Measurements from ENCODE around the gene MMS19. TPM values are rescaled to one million over a fixed set of nuclear protein-coding genes. Genes with fewer than 3 reads are reported as not detected.
"Not testable (repeated sequence)": the region's sequence is repeated elsewhere in the genome, so short reads cannot be mapped to it uniquely, and the experiment has no call there.

The MMS19 gene
- total RNA-seq, 3 donors from 2014 or later (not counting 1 experiment from before 2014, with no cell fraction given): 53.8 to 68.4 (median 61.7) TPM

DNA sequence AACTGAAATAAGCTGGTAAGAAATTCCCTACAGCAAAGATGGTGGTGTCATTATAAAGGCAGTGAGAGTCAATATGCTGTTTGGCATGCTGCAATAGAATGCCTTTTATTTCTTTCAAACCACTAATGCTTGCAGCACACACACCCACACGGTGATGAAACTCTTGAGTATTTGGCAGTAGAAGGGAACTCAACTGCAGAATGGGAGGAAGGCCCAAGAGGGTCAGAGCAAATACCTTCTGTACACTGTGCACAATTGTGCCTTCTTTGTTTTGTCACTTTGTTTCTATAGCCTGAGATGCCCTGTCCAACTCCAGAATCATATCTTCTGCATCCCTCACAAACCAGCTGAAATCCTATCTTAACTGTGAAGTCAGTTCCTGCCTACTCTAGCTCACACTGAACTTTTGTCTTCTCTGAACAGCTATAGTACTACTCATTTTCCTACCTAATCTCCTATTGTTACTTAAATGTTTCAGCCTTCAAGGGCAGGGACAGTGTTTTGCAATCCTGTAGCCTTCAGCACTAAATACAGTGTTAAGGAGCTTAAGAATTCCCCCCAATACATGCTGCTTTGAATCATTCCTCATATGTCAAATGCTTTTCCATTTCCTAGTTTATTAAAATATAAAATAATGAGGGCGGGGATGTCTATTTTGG, 22.2 kb downstream of the MMS19 start:
- Mint-ChIP-seq H3K4me3 (no peak overlapping the region), H3K4me1 (peaks cover 0 to 2% of the 10 kb centered on the region in 2 donors), H3K27ac (no peak overlapping the region), H3K27me3 (ENCODE audit: low read depth in 2 of 2) (no peaks in the 10 kb centered on the region), H3K9me3 (no peaks in the 10 kb centered on the region), H3K36me3 (peaks cover 36% of the 10 kb centered on the region)
- Histone ChIP-seq H3K27me3 (ENCODE audit: control insufficient read depth, insufficient read depth, low read length) (no peaks in the 10 kb centered on the region), H3K4me3 (ENCODE audit: low read length) (no peak overlapping the region), H3K36me3 (ENCODE audit: control insufficient read depth, insufficient read depth, low read length) (peaks cover 78% of the 10 kb centered on the region), H3K9me3 (ENCODE audit: control insufficient read depth, insufficient read depth, low read length) (no peaks in the 10 kb centered on the region), H3K4me1 (ENCODE audit: control insufficient read depth, insufficient read depth, low read length) (no peaks in the 10 kb centered on the region), H3K27ac (ENCODE audit: low read length) (no peak overlapping the region)
- DNase-seq (no peak), ATAC-seq (no peak)
- 100% methylated on average over 1 of the region's 2 CpGs for WGBS (ENCODE audit: insufficient coverage)
- intact Hi-C loops (cut with micrococcal nuclease): no loop called here
- TF ChIP-seq, protein P1, sequence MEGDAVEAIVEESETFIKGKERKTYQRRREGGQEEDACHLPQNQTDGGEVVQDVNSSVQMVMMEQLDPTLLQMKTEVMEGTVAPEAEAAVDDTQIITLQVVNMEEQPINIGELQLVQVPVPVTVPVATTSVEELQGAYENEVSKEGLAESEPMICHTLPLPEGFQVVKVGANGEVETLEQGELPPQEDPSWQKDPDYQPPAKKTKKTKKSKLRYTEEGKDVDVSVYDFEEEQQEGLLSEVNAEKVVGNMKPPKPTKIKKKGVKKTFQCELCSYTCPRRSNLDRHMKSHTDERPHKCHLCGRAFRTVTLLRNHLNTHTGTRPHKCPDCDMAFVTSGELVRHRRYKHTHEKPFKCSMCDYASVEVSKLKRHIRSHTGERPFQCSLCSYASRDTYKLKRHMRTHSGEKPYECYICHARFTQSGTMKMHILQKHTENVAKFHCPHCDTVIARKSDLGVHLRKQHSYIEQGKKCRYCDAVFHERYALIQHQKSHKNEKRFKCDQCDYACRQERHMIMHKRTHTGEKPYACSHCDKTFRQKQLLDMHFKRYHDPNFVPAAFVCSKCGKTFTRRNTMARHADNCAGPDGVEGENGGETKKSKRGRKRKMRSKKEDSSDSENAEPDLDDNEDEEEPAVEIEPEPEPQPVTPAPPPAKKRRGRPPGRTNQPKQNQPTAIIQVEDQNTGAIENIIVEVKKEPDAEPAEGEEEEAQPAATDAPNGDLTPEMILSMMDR (IDR thresholded peaks at IDR 0.05): no peak

- TF ChIP-seq, protein P1 (IDR thresholded peaks at IDR 0.05): no peak
- H3K4me3 Mint-ChIP-seq: no peak overlapping the region
- H3K4me1 Mint-ChIP-seq: no peaks in the 10 kb centered on the region
- intact Hi-C loops (cut with micrococcal nuclease): no loop called here
- no peaks in the 10 kb centered on the region for H3K27me3 Mint-ChIP-seq (ENCODE audit: low read depth in 2 of 2)
- H3K4me3 ChIP-seq (ENCODE audit: low read length): no peak overlapping the region
- H3K27ac ChIP-seq (ENCODE audit: low read length): no peak overlapping the region
- H3K27me3 ChIP-seq (ENCODE audit: control insufficient read depth, insufficient read depth, low read length): no peaks in the 10 kb centered on the region
- H3K4me1 ChIP-seq (ENCODE audit: control insufficient read depth, insufficient read depth, low read length): no peaks in the 10 kb centered on the region
- H3K9me3 ChIP-seq (ENCODE audit: control insufficient read depth, insufficient read depth, low read length): no peaks in the 10 kb centered on the region
- H3K36me3 ChIP-seq (ENCODE audit: control insufficient read depth, insufficient read depth, low read length): peaks cover 77% of the 10 kb centered on the region
- no peak overlapping the region for H3K27ac Mint-ChIP-seq
- 100% methylated on average over 3 of the region's 4 CpGs for WGBS (ENCODE audit: insufficient coverage)
- no peaks in the 10 kb centered on the region for H3K9me3 Mint-ChIP-seq
- DNase-seq (no peak), ATAC-seq (no peak)
- H3K36me3 Mint-ChIP-seq: peaks cover 36% of the 10 kb centered on the region
Observed at GRCh38 chr10:97474918-97475317, 23.3 kb downstream of the MMS19 start.

DNA sequence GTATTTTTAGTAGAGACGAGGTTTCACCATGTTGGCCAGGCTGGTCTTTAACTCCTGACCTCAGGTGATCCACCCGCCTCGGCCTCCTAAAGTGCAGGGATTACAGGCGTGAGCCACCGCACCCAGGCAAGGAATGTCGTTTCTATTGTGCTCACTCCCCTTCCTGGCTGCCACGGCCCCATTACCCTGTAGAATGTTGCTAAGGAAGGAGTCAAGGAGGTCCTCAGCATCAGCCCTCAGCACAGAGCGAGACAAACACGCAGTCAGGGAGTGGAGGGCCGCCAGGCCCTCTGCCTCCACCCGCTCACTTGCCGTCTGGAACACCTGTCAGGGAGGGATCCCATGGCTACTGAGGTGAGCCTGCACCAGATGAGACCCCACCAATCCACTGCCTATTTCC, 29.4 kb downstream of the MMS19 start:
- not testable (repeated sequence) for H3K4me1 Mint-ChIP-seq, H3K36me3 Mint-ChIP-seq

DNA sequence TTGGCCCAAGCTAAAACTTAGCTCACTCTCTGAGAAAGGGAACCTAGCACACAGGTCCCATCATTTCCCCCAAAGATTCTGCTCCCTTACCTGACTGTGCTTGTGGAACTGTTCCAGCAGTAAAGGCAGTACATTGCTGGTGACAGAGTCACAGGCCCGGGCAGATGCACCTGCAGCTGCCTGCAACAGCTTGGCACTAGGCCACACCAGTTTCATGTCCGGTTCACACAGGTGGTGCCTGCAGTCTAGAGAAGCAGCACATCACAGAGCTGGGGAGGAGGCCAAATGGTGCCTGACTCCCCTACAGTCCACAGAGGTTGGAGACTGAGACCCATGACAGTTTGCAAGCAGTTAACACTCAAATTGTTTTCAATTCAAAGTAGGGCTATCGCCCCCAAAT, 30.1 kb downstream of the MMS19 start:
- H3K36me3 Mint-ChIP-seq: peaks cover 2% of the 10 kb centered on the region
- H3K27ac ChIP-seq (ENCODE audit: low read length): no peak overlapping the region
- H3K36me3 ChIP-seq (ENCODE audit: control insufficient read depth, insufficient read depth, low read length): peaks cover 68% of the 10 kb centered on the region
- H3K9me3 ChIP-seq (ENCODE audit: control insufficient read depth, insufficient read depth, low read length): no peaks in the 10 kb centered on the region
- 80% methylated on average over 3 of the region's 3 CpGs for WGBS (ENCODE audit: insufficient coverage)
- H3K4me3 ChIP-seq (ENCODE audit: low read length): no peak overlapping the region
- DNase-seq (no peak), ATAC-seq (no peak)
- no peaks in the 10 kb centered on the region for H3K4me1 ChIP-seq (ENCODE audit: control insufficient read depth, insufficient read depth, low read length)
- no peak overlapping the region for H3K27ac Mint-ChIP-seq
- no peaks in the 10 kb centered on the region for H3K4me1 Mint-ChIP-seq
- no peaks in the 10 kb centered on the region for H3K27me3 Mint-ChIP-seq (ENCODE audit: low read depth in 2 of 2)
- H3K4me3 Mint-ChIP-seq: no peak overlapping the region
- no peaks in the 10 kb centered on the region for H3K9me3 Mint-ChIP-seq
- intact Hi-C loops (cut with micrococcal nuclease): no loop called here
- TF ChIP-seq, protein P1 (IDR thresholded peaks at IDR 0.05): no peak
- no peaks in the 10 kb centered on the region for H3K27me3 ChIP-seq (ENCODE audit: control insufficient read depth, insufficient read depth, low read length)

More for the DNA sequence above, 29.4 kb downstream of the MMS19 start:
- H3K4me1 ChIP-seq (ENCODE audit: control insufficient read depth, insufficient read depth, low read length); H3K27ac ChIP-seq (ENCODE audit: low read length); H3K27me3 ChIP-seq (ENCODE audit: control insufficient read depth, insufficient read depth, low read length); DNase-seq; H3K27ac Mint-ChIP-seq; H3K4me3 Mint-ChIP-seq; intact Hi-C loops (cut with micrococcal nuclease); H3K9me3 ChIP-seq (ENCODE audit: control insufficient read depth, insufficient read depth, low read length); H3K27me3 Mint-ChIP-seq (ENCODE audit: low read depth in 2 of 2); H3K9me3 Mint-ChIP-seq; ATAC-seq; H3K4me3 ChIP-seq (ENCODE audit: low read length): not testable (repeated sequence)
- WGBS (ENCODE audit: insufficient coverage): 95% methylated on average over 12 of the region's 12 CpGs
- H3K36me3 ChIP-seq (ENCODE audit: control insufficient read depth, insufficient read depth, low read length): peaks cover 67% of the 10 kb centered on the region

All from natural killer cell (primary cell).